GM19463 (cell line): Measurements from ENCODE around the gene LIPM.

Source experiments
- ATAC-seq: cut with Tn5 transposase; IDR thresholded peaks from one replicate; pipeline ENCODE4 v1.9.1; 2021; ENCODE audit warnings: mild to moderate bottlenecking, moderate library complexity; ENCODE audit not compliant: unreplicated experiment

Gene LIPM

GRCh38 chr10:88800152-88801125 is 2.1 kb upstream of the LIPM start:
- ATAC-seq, result no peak

GRCh38 chr10:88803641-88804040 is 1.1 kb downstream of the LIPM start:
- ATAC-seq, result no peak

DNA sequence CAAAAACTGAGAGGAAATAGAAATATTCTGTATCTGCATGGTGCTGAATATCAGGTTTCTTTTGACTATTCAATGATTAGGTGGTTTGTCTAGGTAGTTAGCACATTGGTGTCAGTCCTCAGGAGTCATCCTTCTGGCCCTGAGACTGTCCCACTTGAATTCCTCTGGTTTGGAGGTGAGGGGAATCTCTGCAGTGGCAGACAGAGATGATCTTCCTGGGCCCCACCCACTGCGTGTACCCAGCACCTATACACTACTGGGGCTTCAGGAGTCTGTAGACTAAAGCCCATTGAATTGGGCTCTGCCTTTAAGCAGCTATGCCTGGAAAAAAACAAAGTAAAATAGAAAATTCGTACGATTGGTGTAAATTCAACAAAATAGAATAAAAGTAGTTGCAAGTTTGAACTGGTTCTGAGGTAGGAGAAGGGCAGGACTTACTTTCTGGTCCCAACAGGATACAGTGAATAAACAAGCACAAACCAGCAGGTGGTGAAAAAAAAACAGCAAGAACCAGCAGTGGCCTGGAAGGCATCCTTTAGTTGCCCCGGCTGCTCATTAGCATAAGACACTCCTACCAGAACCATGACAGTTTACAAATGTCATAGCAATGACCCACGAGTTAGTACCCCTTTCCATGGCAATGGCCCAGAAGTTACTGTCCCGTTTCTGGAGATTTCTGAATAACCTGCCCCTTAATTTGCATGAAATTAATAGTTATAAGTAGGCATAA is 1.7 kb downstream of the LIPM start:
- ATAC-seq, result no peak

DNA sequence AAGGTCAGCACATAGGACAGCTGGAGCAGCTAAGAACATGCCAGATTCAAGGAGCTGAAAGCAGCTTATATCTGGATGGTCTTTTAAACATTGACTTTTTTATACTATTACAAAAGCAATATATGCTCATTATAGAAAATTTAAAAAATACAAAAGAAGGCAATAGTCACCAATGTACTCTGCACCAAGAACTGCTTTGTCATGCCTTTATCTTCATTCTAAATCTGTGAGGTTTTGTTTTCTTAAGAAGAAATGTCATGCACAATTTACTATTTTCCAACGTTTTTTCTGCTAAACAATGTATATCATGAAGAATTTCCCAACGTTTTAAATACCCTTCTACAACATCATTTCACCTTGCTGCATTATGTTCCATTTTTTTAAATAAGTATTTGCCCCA is 2.8 kb downstream of the LIPM start:
- no peak for ATAC-seq

GRCh38 chr10:88805924-88806323 is 3.4 kb downstream of the LIPM start:
- ATAC-seq, result no peak

DNA sequence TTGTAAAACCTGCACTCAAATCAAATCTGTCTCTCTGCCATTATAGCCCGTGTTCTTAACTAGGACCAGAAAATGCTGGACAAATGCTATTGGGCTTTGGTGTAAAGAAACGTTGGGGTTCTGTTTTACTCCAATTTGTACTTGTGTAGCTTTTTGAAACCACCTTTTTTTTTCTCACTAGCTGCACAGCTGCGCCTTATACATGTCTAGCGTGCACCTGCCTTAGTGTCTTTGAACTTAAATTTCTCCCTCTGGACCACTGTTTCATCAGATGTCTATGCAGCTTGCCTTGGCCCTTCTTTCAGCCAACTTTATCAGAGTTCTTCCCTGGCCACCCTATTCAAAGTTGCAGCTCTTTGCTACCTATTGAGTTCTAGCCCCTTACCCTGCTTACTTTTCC is 7.1 kb downstream of the LIPM start:
- no peak for ATAC-seq

GRCh38 chr10:88810196-88810961 is 7.8 kb downstream of the LIPM start:
- no peak for ATAC-seq

DNA sequence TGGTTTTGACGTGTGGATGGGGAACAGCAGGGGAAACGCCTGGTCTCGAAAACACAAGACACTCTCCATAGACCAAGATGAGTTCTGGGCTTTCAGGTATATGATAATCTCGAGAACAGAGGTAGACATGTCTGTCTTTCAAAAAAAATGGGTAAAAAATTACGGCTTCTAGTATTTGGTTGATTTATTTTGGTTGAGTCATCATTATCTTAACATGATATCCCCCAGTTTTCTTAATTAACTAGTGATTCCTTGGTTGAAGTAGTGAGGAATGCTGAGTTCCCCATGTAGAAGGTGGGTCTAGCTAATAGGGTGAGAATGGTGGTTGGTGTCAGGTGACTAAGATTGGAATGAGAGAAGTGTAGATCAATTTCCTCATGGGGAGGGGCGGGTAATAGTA is 10.7 kb downstream of the LIPM start:
- no peak for ATAC-seq

DNA sequence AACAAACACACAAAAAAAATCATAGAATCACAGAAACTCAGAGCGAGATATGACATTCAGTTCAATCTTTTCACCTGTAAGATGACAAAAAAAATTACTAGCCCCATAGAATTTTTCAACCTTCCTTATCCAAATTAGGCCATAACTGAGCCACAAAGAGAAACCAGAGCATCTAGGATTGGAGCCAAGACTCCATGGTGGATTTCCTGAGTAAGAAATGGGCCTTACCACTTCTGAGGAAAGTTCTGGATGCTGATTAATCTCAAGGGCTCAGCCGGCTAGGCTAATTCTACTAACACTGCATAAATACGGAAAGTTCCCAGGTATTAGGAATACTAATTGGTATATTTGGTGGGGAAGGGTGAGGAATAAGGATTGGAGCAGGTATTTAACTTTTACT is 16.8 kb downstream of the LIPM start:
- ATAC-seq, result no peak

DNA sequence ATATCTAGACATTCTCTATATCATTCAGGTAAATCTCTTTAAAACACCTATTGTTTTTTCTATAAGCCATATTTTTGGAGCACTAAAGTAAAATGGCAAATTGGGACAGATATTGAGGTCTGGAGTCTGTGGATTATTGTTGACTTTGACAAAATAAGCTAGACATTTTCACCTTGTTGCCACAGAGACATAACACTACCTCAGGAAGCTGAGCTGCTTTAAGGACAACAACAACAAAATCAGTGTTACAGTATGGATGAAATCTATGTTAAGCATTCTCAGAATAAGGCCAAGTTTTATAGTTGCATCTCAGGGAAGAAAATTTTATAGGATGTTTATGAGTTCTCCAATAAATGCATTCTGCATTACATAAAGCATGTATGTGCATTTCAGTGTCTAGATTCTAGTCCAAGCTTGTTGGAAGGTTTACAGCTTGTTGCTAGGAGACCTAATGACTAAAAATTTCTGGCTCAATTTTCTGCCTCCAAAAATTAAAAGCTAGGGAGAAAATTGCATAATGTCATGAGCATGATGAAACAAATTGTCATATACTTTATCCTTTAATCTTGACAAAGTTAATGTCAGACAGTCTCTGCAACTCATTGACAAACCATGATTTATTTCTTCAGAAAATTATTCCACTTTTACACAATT is 18.3 kb downstream of the LIPM start:
- ATAC-seq, result no peak

GRCh38 chr10:88826388-88826787 is 23.9 kb downstream of the LIPM start:
- ATAC-seq, result no peak

DNA sequence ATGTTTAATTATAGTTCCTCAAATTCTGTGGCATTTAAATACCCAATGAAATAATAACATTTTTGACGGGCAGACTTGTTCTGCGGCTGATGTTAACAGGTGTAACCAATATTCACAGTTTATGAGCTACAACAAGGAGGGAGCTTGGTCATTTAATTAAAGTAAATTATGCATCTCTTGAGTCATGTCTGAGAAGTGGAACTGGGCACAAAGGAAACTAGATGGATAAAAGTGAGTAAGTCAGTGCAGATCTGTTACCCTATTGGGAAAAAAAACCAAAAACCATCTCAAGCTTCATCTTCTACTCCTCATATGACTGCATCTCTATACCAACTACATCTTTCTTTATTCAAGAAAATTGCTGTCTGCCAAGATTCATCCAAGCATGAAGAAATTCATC is 25.1 kb downstream of the LIPM start:
- no peak for ATAC-seq

GRCh38 chr10:88828310-88828709 is 25.8 kb downstream of the LIPM start:
- no peak for ATAC-seq

DNA sequence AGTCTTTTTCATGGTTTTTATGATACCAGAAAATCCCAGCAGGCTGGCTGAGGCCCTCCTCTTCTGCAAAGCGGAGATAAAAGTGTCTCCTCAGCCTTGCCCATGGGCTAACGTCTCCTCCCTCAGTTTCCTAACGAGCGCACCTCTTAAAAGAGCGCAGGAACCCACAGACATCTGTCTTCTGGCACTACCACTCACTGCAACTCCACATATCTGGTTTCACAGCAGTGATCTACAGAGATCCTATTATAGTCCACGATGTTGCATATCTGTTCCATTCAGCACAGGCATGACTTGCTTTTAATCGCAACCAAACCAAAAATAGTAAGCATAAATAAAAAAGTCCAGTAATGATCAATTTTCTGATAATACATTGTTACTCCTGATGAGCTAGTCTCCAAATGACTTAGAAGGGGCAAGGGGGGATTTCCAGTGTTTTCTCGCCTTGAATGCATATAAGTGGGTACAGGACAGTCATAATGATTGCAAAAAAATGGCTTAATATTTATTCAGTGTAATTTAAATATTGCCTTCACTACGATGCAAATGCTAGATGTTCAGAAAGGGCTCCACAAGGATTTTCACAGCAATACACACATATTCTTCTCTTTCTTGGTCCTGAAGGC is 28.2 kb downstream of the LIPM start:
- ATAC-seq, result no peak

- ATAC-seq, result no peak
These were observed 29.2 kb downstream of the LIPM start for GRCh38 chr10:88831709-88832108.

GRCh38 chr10:88832376-88832775 is 29.8 kb downstream of the LIPM start:
- no peak for ATAC-seq

DNA sequence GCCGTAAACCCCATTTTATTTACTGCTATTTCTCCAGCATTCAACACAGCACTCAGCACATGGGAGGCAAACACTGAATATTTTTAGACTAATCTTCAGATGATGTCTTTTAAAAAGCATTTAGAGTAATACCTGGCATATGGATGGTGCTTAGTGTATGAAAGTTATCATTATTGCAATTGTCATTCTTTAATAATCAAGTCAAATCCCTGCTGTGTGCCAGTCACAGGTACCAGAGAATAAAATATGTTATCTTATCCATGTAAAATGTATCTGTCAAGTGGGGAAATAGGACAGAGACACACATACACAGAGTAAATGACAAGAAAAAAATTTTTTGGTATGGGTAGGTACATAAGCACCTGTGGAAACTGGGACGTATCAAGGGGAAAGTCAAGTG is 30.6 kb downstream of the LIPM start:
- ATAC-seq, result no peak

GRCh38 chr10:88833723-88834122 is 31.2 kb downstream of the LIPM start:
- ATAC-seq, result no peak

- ATAC-seq, result peak; percentile 76
These were observed 32.8 kb downstream of the LIPM start for GRCh38 chr10:88835096-88835909.

GRCh38 chr10:88835910-88836221 is 33.3 kb downstream of the LIPM start:
- peak; percentile 8 for ATAC-seq
